ENCODE measurements around the gene HORMAD1. TPM values are rescaled to one million over a fixed set of nuclear protein-coding genes. Genes with fewer than 3 reads are reported as not detected.
"Not testable (repeated sequence)": the region's sequence is repeated elsewhere in the genome, so short reads cannot be mapped to it uniquely, and the experiment has no call there.

Gene HORMAD1
- total and polyA plus RNA-seq, 5 donors: 0.26 to 0.64 (median 0.54) TPM; not detected in 1

GRCh38 chr1:150662811-150663210, 57.9 kb downstream of the HORMAD1 start:
- intact Hi-C loops (cut with DNase I): no loop called here
- H3K4me3 ChIP-seq (ENCODE audit: low read length): no peak overlapping the region
- DNase-seq (no peak), ATAC-seq (no peak)
- H3K4me1 ChIP-seq (ENCODE audit: control insufficient read depth, insufficient read depth, low read length): no peaks in the 10 kb centered on the region
- no peaks in the 10 kb centered on the region for H3K9me3 ChIP-seq (ENCODE audit: control insufficient read depth, low read length)
- WGBS: 98% methylated on average over 9 of the region's 9 CpGs
- no peaks in the 10 kb centered on the region for H3K27me3 ChIP-seq (ENCODE audit: control insufficient read depth, insufficient read depth)
- no peak overlapping the region for H3K27ac ChIP-seq (ENCODE audit: low read length)

- intact Hi-C loops (cut with DNase I): no loop called here
- Histone ChIP-seq H3K27ac (ENCODE audit: low read length) (no peak overlapping the region), H3K4me1 (ENCODE audit: control insufficient read depth, insufficient read depth, low read length) (no peaks in the 10 kb centered on the region), H3K4me3 (ENCODE audit: low read length) (no peak overlapping the region), H3K9me3 (ENCODE audit: control insufficient read depth, low read length) (no peaks in the 10 kb centered on the region), H3K27me3 (ENCODE audit: control insufficient read depth, insufficient read depth) (no peaks in the 10 kb centered on the region)
- DNase-seq (no peak), ATAC-seq (no peak)
- WGBS: 98% methylated on average over 5 of the region's 5 CpGs
These were observed 59.5 kb downstream of the HORMAD1 start for GRCh38 chr1:150661156-150661555.

GRCh38 chr1:150660584-150660983, 60.1 kb downstream of the HORMAD1 start:
- ATAC-seq: no peak
- intact Hi-C loops (cut with DNase I): no loop called here
- Histone ChIP-seq H3K9me3 (ENCODE audit: control insufficient read depth, low read length) (no peaks in the 10 kb centered on the region), H3K4me3 (ENCODE audit: low read length) (no peak overlapping the region), H3K4me1 (ENCODE audit: control insufficient read depth, insufficient read depth, low read length) (no peaks in the 10 kb centered on the region), H3K27me3 (ENCODE audit: control insufficient read depth, insufficient read depth) (no peaks in the 10 kb centered on the region), H3K27ac (ENCODE audit: low read length) (no peak overlapping the region)
- 87% methylated on average over 4 of the region's 4 CpGs for WGBS
- DNase-seq: no peak

- H3K4me1 ChIP-seq (ENCODE audit: control insufficient read depth, insufficient read depth, low read length); H3K9me3 ChIP-seq (ENCODE audit: control insufficient read depth, low read length); H3K27ac ChIP-seq (ENCODE audit: low read length); H3K4me3 ChIP-seq (ENCODE audit: low read length); H3K27me3 ChIP-seq (ENCODE audit: control insufficient read depth, insufficient read depth); intact Hi-C loops (cut with DNase I); ATAC-seq; DNase-seq: not testable (repeated sequence)
- 94% methylated on average over 4 of the region's 4 CpGs for WGBS
These were observed 63.6 kb downstream of the HORMAD1 start for GRCh38 chr1:150657064-150657463.

GRCh38 chr1:150654635-150655034, 66.1 kb downstream of the HORMAD1 start:
- DNase-seq; H3K27me3 ChIP-seq (ENCODE audit: control insufficient read depth, insufficient read depth); H3K9me3 ChIP-seq (ENCODE audit: control insufficient read depth, low read length); H3K4me3 ChIP-seq (ENCODE audit: low read length); ATAC-seq; intact Hi-C loops (cut with DNase I); H3K4me1 ChIP-seq (ENCODE audit: control insufficient read depth, insufficient read depth, low read length); H3K27ac ChIP-seq (ENCODE audit: low read length): not testable (repeated sequence)
- 90% methylated on average over 10 of the region's 10 CpGs for WGBS

GRCh38 chr1:150650193-150650592, 70.5 kb downstream of the HORMAD1 start:
- no peaks in the 10 kb centered on the region for H3K9me3 ChIP-seq (ENCODE audit: control insufficient read depth, low read length)
- ATAC-seq: peak; percentile 59 to 75

GRCh38 chr1:150649441-150650075, 71.1 kb downstream of the HORMAD1 start:
- ATAC-seq: peak; percentile 29 to 44
- no peak for DNase-seq
- intact Hi-C loops (cut with DNase I): no loop called here
- H3K27me3 ChIP-seq (ENCODE audit: control insufficient read depth, insufficient read depth): no peaks in the 10 kb centered on the region
- WGBS: 89% methylated on average over 5 of the region's 5 CpGs
- no peak overlapping the region for H3K4me3 ChIP-seq (ENCODE audit: low read length)
- no peaks in the 10 kb centered on the region for H3K9me3 ChIP-seq (ENCODE audit: control insufficient read depth, low read length)
- no peak overlapping the region for H3K27ac ChIP-seq (ENCODE audit: low read length)
- peaks cover 5% of the 10 kb centered on the region for H3K4me1 ChIP-seq (ENCODE audit: control insufficient read depth, insufficient read depth, low read length)

More at GRCh38 chr1:150650193-150650592, 70.5 kb downstream of the HORMAD1 start:
- 66% methylated on average over 1 of the region's 1 CpG for WGBS
- no peak for DNase-seq
- Histone ChIP-seq H3K4me3 (ENCODE audit: low read length) (no peak overlapping the region), H3K4me1 (ENCODE audit: control insufficient read depth, insufficient read depth, low read length) (peaks cover 5% of the 10 kb centered on the region), H3K27ac (ENCODE audit: low read length) (peak overlapping the region; percentile 15), H3K27me3 (ENCODE audit: control insufficient read depth, insufficient read depth) (no peaks in the 10 kb centered on the region)
- intact Hi-C loops (cut with DNase I): no loop called here

Other genes with a start within 250 kb of the HORMAD1 start
- 10 to 100 TPM; 15.1 to 23.2 (median 22.1) TPM for gene TARS2, start 233.5 kb downstream of the HORMAD1 start, total RNA-seq
- 20.0 TPM for gene TARS2, start 233.5 kb downstream of the HORMAD1 start, polyA plus RNA-seq
- gene ECM1, start 212.8 kb downstream of the HORMAD1 start, total RNA-seq: 10 to 100 TPM; 25.5 to 46.8 (median 34.8) TPM
- 24.1 TPM for gene ECM1, start 212.8 kb downstream of the HORMAD1 start, polyA plus RNA-seq
- gene FALEC, start 205.1 kb downstream of the HORMAD1 start, total RNA-seq: under 1 TPM in 2 of 4 donors, not detected in 2; 0.60 to 0.70 TPM
- gene FALEC, start 205.1 kb downstream of the HORMAD1 start, polyA plus RNA-seq: not detected
- gene ADAMTSL4, start 171.5 kb downstream of the HORMAD1 start, total RNA-seq: 10 to 100 TPM; 22.6 to 57.0 (median 37.2) TPM
- gene ADAMTSL4, start 171.5 kb downstream of the HORMAD1 start, polyA plus RNA-seq: 26.3 TPM
- 100 to 1,000 TPM in 1 of 4 donors, 10 to 100 TPM in 3; 65.5 to 130 (median 80.2) TPM for gene MCL1, start 141.3 kb downstream of the HORMAD1 start, total RNA-seq
- gene MCL1, start 141.3 kb downstream of the HORMAD1 start, polyA plus RNA-seq: 78.7 TPM
- 100 to 1,000 TPM; 111 to 122 (median 118) TPM for gene ENSA, start 91.3 kb downstream of the HORMAD1 start, total RNA-seq
- gene ENSA, start 91.3 kb downstream of the HORMAD1 start, polyA plus RNA-seq: 81.6 TPM
- 10 to 100 TPM; 14.8 to 21.7 (median 19.1) TPM for gene GOLPH3L, start 23.7 kb downstream of the HORMAD1 start, total RNA-seq
- gene GOLPH3L, start 23.7 kb downstream of the HORMAD1 start, polyA plus RNA-seq: 11.4 TPM
- gene CTSS, start 44.9 kb upstream of the HORMAD1 start, total RNA-seq: 10 to 100 TPM; 34.8 to 64.7 (median 52.5) TPM
- 8.7 TPM for gene CTSS, start 44.9 kb upstream of the HORMAD1 start, polyA plus RNA-seq
- 10 to 100 TPM; 13.6 to 22.2 (median 16.1) TPM for gene CTSK, start 87.4 kb upstream of the HORMAD1 start, total RNA-seq
- 13.5 TPM for gene CTSK, start 87.4 kb upstream of the HORMAD1 start, polyA plus RNA-seq
- gene ARNT, start 155.7 kb upstream of the HORMAD1 start, total RNA-seq: 10 to 100 TPM; 35.6 to 38.9 (median 37.6) TPM
- 15.0 TPM for gene ARNT, start 155.7 kb upstream of the HORMAD1 start, polyA plus RNA-seq
- gene CTXND2, start 166.2 kb upstream of the HORMAD1 start, total RNA-seq: not detected
- gene CTXND2, start 166.2 kb upstream of the HORMAD1 start, polyA plus RNA-seq: not detected
- gene SETDB1, start 205.5 kb upstream of the HORMAD1 start, total RNA-seq: 10 to 100 TPM; 17.4 to 23.8 (median 20.3) TPM
- gene SETDB1, start 205.5 kb upstream of the HORMAD1 start, polyA plus RNA-seq: 12.5 TPM